ENCODE measurements around the gene DMKN.

Gene DMKN

GRCh38 chr19:35507561-35507960 is 5.9 kb downstream of the DMKN start:
- no peak for TF ChIP-seq CTCF (IDR thresholded peaks at IDR 0.05; ENCODE audit: insufficient read depth, low read depth, low read length, missing control alignments)
- H3K4me3 ChIP-seq (ENCODE audit: low read length) = no peak overlapping the region
- DNase-seq (ENCODE audit: low read depth) = no peak

GRCh38 chr19:35506011-35506410 is 7.4 kb downstream of the DMKN start:
- TF ChIP-seq CTCF (IDR thresholded peaks at IDR 0.05; ENCODE audit: insufficient read depth, low read depth, low read length, missing control alignments) = no peak
- DNase-seq (ENCODE audit: low read depth) = no peak
- no peak overlapping the region for H3K4me3 ChIP-seq (ENCODE audit: low read length)

GRCh38 chr19:35502751-35503150 is 10.7 kb downstream of the DMKN start:
- H3K4me3 ChIP-seq (ENCODE audit: low read length) = no peak overlapping the region
- DNase-seq (ENCODE audit: low read depth) = no peak
- TF ChIP-seq CTCF (IDR thresholded peaks at IDR 0.05; ENCODE audit: insufficient read depth, low read depth, low read length, missing control alignments) = no peak

DNA sequence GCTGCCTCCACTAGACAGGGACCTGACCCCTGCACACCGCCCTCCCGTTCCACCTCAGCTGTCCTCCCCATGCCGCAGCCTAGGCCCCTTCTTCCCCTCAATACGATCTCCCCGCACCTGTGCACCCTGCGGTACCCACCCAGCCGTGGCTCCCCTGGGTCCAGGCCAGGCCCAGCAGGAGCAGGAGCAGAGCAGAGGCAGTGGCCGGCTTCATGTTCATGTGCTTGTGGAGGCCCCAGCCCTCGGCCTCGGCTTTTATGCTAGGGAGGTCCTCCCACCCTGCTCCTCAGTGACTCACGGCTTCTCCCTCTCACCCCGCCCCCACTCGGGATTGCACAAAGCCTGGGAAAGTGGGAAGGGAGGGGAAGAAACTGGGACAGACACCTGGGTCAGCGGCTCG is 11.8 kb downstream of the DMKN start:
- TF ChIP-seq CTCF (IDR thresholded peaks at IDR 0.05; ENCODE audit: insufficient read depth, low read depth, low read length, missing control alignments) = no peak
- DNase-seq (ENCODE audit: low read depth) = no peak
- peak overlapping the region; percentile 41 for H3K4me3 ChIP-seq (ENCODE audit: low read length)

DNA sequence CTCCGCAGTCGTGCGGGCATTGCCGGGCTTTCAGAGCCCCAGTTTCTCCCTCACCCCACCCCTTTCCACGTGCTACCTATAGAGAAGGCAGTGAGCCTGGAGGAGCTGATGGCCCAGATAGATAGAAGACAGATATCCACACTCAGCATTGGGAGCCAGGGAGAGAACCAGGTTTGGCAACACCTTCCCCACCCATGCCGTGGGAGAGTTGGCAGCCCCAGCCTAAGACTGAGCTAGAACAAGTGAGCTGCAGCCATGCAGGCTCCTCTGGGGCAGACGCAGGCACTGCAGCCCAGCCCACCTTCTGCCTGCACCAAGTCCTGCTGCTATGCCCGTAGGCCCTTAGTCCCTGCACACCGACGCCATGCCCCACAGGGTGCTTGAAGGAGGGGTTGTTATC is 12.8 kb downstream of the DMKN start:
- no peak for DNase-seq (ENCODE audit: low read depth)
- peak overlapping the region; percentile 41 for H3K4me3 ChIP-seq (ENCODE audit: low read length)
- TF ChIP-seq CTCF (IDR thresholded peaks at IDR 0.05; ENCODE audit: insufficient read depth, low read depth, low read length, missing control alignments) = no peak

DNA sequence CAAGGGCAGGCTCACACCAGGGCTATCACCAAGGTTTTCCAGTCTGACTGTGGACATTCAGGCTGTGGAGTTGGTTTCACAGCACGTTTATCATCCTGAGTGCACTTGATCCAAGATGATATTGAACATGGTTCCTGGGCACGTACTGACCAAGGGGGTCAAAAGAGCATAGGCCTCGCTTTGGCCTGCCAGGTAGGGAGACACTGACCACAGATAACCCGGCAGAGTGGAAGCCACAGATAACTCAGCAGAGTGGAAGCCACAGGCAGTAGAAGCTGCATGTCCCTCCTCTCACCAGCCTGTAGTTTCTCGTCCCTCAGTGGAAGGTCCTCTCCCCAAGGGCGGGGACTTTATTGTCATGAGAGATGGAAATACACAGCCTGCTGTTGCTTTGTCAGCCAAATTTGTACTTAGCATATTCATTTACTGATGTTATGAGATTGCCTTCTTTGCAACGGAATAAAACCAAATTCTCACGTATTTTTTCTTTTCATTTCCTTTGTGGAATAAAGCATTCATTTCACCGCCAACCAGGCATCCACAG is 14.4 kb downstream of the DMKN start:
- TF ChIP-seq CTCF (IDR thresholded peaks at IDR 0.05; ENCODE audit: insufficient read depth, low read depth, low read length, missing control alignments) = no peak
- H3K4me3 ChIP-seq (ENCODE audit: low read length) = no peak overlapping the region
- DNase-seq (ENCODE audit: low read depth) = no peak

DNA sequence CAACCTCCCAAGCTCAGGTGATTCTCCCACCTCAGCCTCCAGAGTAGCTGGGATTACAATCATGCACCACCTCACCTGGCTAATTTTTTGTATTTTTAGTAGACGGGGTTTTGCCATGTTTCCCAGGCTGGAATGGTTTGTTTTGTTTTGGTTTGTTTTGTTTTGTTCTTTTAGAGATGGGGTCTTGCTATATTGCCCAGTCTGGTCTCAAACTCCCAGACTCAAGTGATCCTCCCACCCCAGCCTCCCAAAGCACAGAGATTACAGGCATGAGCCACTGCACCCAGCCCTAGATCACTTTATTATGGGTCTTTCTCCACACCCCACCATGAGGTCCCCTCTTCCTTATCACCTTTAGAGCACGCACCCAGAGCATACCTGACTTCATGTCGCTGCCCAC is 15.2 kb downstream of the DMKN start:
- no peak for DNase-seq (ENCODE audit: low read depth)
- no peak for TF ChIP-seq CTCF (IDR thresholded peaks at IDR 0.05; ENCODE audit: insufficient read depth, low read depth, low read length, missing control alignments)
- H3K4me3 ChIP-seq (ENCODE audit: low read length) = no peak overlapping the region
